Activated naive CD4-positive, alpha-beta T cell treated with anti-CD3 and anti-CD28 coated beads, Interleukin-2, amount 50 U/mL, for 24 hours (primary cell): ENCODE data around the gene MTERF2.
A peak's percentile ranks its signal among the peaks of the same experiment; 100 is the strongest.
"Not testable (repeated sequence)": the region's sequence is repeated elsewhere in the genome, so short reads cannot be mapped to it uniquely, and the experiment has no call there.

Experiments
- H3K27ac Mint-ChIP-seq: one replicate; pipeline ENCODE4 v1.8.0; 2021; ENCODE audit warnings: mild to moderate bottlenecking, mixed read lengths
- H3K27me3 Mint-ChIP-seq: one replicate; pipeline ENCODE4 v1.8.0; 2021; ENCODE audit warnings: mixed read lengths
- H3K36me3 Mint-ChIP-seq: one replicate; pipeline ENCODE4 v1.8.0; 2021; ENCODE audit warnings: mixed read lengths
- H3K4me1 Mint-ChIP-seq: one replicate; pipeline ENCODE4 v1.8.0; 2021; ENCODE audit warnings: mixed read lengths
- H3K4me3 Mint-ChIP-seq: one replicate; pipeline ENCODE4 v1.8.0; 2021; ENCODE audit warnings: mild to moderate bottlenecking, mixed read lengths
- H3K9me3 Mint-ChIP-seq: one replicate; pipeline ENCODE4 v1.8.0; 2021; ENCODE audit warnings: mixed read lengths

MTERF2 gene

DNA sequence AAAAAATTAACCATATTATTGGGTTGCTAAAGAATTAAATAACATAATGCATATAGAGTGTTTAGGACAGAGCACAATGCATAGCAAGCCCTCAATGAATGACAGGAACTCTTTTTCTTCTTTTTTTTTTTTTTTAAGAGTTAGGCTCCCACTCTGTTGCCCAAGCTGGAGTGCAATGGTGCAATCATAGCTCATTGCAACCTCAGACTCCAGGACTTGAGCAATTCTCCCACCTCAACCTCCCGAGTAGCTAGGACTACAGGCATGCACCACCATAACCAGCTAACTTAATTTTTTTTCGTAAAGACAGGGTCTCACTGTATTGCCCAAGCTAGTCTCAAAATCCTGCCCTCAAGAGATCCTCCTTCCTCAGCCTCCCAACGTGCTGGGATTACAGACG is 20.5 kb upstream of the MTERF2 start:
- Mint-ChIP-seq H3K4me3 (no peak overlapping the region), H3K27me3 (no peaks in the 10 kb centered on the region), H3K27ac (no peak overlapping the region), H3K4me1 (no peaks in the 10 kb centered on the region), H3K36me3 (peaks cover 12% of the 10 kb centered on the region), H3K9me3 (no peaks in the 10 kb centered on the region)

DNA sequence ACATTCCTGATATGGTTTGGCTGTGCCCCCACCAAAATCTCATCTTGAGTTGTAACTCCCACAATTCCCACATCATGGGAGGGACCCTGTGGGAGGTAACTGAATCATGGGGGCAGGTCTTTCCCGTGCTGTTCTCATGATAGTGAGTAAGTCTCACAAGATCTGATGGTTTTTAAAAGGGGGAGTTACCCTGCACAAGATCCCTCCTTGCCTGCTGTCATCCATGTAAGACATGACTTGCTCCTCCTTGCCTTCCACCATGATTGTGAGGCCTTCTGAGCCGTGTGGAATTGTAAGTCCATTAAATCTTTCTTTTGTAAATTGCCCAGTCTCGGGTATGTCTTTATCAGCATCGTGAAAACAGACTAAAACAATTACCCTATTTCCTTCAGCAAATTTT is 15.7 kb upstream of the MTERF2 start:
- not testable (repeated sequence) for H3K36me3 Mint-ChIP-seq, H3K27me3 Mint-ChIP-seq, H3K27ac Mint-ChIP-seq, H3K4me1 Mint-ChIP-seq, H3K9me3 Mint-ChIP-seq, H3K4me3 Mint-ChIP-seq

DNA sequence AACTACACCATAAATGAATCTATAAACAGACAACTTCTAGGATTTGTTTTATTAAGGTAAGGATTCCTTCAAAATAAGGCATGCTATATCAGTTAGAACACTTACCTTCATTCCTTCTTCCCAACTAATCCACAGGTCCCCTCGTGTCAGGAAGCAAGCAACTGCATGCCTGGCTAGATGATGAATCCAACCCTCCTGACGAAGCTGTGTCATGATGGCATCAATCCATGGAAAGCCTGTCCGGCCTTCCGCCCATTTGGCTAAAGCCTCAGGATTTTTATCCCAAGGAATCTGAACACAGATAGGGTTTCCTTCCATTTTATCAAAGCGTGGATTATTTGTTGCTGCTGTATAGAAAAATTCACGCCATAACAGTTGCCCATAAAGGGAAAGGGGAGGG is 12.5 kb upstream of the MTERF2 start:
- H3K4me1 Mint-ChIP-seq = no peaks in the 10 kb centered on the region
- H3K4me3 Mint-ChIP-seq = no peak overlapping the region
- H3K36me3 Mint-ChIP-seq = peaks cover 20% of the 10 kb centered on the region
- no peaks in the 10 kb centered on the region for H3K9me3 Mint-ChIP-seq
- no peak overlapping the region for H3K27ac Mint-ChIP-seq
- H3K27me3 Mint-ChIP-seq = no peaks in the 10 kb centered on the region

DNA sequence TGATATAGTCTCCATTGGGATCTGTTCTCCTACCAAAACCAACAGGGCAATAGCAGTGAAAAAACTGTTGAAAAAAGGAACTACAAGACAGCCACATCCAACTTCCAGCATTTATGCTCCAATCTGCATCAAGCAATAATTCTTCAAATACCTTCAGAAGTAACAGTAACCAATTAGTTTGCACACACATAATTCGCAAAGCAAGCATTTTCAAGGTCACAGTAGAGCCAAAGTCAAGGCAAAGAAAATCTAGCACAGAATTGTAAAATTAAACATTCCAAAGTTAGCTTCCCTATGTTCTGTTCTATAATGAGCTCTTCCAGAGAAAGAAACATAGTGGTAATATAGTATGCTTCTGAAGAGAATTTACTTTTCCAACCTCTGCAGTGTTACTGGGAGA is 11.0 kb upstream of the MTERF2 start:
- Mint-ChIP-seq H3K4me1 (no peaks in the 10 kb centered on the region), H3K36me3 (peaks cover 20% of the 10 kb centered on the region), H3K27me3 (no peaks in the 10 kb centered on the region), H3K4me3 (no peak overlapping the region), H3K27ac (no peak overlapping the region), H3K9me3 (no peaks in the 10 kb centered on the region)

DNA sequence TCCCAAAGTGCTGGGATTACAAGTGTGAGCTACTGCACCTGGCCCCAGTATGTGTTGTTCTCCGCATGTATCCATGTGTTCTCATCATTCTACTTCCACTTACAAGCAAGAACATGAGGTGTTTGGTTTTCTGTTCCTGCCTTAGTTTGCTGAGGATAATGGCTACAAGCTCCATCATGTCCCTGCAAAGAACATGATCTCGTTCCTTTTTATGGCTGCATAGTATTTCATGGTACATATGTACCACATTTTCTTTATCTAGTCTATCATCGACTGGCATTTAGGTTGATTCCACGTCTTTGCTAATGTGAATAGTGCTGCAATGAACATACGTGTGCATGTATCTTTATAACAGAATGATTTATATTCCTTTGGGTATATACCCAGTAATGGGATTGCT is 9.2 kb upstream of the MTERF2 start:
- not testable (repeated sequence) for H3K27me3 Mint-ChIP-seq, H3K9me3 Mint-ChIP-seq, H3K4me3 Mint-ChIP-seq, H3K27ac Mint-ChIP-seq, H3K4me1 Mint-ChIP-seq
- H3K36me3 Mint-ChIP-seq = peaks cover 15% of the 10 kb centered on the region

DNA sequence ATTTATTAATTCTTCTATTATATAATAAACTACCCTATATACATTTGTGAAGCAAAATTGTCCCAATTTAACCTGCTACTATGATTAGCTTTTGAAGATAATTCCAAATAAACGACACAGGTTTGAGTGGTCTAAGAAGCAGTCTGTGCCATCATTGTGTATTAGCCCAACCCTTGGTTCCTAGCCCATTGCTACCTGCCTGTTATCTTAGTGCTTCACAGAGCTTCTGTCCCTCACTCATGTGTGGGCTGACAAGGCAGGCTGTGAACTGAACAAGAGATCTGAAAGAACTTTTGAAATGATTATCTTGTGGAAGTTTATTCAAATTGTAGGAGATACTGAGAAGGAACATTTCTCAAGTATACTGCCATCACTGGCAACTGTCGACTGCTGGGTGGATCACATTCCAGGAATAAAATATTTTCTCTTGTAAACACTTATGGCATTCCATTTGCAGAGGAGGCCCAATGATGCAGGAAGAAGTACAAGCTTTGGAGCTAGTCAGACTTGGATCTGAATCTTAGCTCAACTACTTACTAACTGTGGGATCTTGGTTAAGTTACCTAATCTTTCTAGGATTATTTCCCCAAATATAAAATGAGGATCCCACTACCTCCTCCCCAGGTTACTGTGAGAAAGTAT is 7.8 kb upstream of the MTERF2 start:
- H3K4me1 Mint-ChIP-seq = no peaks in the 10 kb centered on the region
- H3K9me3 Mint-ChIP-seq = no peaks in the 10 kb centered on the region
- no peaks in the 10 kb centered on the region for H3K27me3 Mint-ChIP-seq
- no peak overlapping the region for H3K4me3 Mint-ChIP-seq
- H3K36me3 Mint-ChIP-seq = peaks cover 15% of the 10 kb centered on the region
- H3K27ac Mint-ChIP-seq = no peak overlapping the region

DNA sequence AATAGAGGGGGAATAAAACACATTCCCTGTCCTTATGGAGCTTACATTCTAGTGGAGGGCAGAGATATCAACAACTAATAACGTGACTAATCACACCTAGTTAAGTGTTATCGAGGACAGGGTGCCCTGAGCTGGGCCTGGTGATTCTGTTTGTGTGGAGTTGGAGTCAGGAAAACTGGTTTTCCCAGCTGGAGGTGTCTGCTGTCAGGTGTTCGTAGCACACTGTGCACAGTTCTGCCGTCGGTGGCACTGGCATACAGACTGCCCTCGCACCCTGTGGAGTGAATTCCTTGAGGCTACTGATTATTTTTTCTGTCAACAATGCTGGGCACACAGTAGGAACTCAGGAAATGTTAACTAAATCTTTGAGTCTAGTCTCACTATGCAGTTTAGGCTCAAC is 900 bp upstream of the MTERF2 start:
- Mint-ChIP-seq H3K4me1 (peaks cover 46% of the 10 kb centered on the region), H3K27me3 (no peaks in the 10 kb centered on the region), H3K9me3 (peaks cover 19% of the 10 kb centered on the region), H3K4me3 (peak overlapping the region; percentile 96), H3K36me3 (peaks cover 18% of the 10 kb centered on the region), H3K27ac (peak overlapping the region; percentile 75)

DNA sequence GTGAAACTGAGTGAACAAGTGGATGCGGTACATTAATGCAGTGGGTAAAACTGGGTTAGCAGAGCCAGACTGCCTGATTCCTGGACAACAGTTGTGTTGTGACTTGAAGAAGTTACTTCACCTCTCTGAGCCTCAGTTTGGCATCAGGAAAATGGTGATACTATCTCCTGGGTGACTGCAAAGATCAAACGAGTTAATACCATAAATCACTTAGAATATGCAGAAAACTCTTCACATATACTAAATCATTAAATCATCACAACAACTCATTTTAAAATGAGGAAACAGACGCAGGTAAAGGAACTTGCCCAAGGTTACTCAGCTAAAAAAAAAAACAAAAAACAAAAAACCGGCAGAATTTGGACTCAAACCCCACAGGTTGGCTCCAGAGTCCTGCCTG is 811 bp downstream of the MTERF2 start:
- peaks cover 19% of the 10 kb centered on the region for H3K9me3 Mint-ChIP-seq
- no peak overlapping the region for H3K27ac Mint-ChIP-seq
- peaks cover 18% of the 10 kb centered on the region for H3K36me3 Mint-ChIP-seq
- no peaks in the 10 kb centered on the region for H3K27me3 Mint-ChIP-seq
- peaks cover 51% of the 10 kb centered on the region for H3K4me1 Mint-ChIP-seq
- peak overlapping the region; percentile 96 for H3K4me3 Mint-ChIP-seq

DNA sequence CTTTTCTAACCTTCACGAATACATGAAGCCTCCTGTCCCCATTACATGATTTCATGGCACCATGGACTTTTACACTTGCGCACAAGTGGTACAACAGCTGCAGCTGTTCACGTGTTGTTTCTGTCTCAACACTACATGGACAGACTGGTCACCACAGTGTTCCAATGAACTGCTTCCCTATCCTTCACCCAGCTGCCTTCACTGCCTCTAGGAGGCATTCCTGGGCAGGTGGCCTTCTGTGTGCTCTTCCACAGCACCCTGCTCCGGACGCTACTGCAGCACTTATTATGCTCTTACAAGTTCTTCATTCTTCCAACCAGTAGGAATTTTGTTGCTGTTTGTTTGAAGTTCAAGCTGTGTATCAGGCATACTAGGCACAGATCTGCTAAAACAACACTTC is 1.5 kb downstream of the MTERF2 start:
- peaks cover 51% of the 10 kb centered on the region for H3K4me1 Mint-ChIP-seq
- peak overlapping the region; percentile 96 for H3K4me3 Mint-ChIP-seq
- peak overlapping the region; percentile 64 for H3K27ac Mint-ChIP-seq
- H3K27me3 Mint-ChIP-seq = no peaks in the 10 kb centered on the region
- peaks cover 18% of the 10 kb centered on the region for H3K36me3 Mint-ChIP-seq
- peaks cover 19% of the 10 kb centered on the region for H3K9me3 Mint-ChIP-seq

DNA sequence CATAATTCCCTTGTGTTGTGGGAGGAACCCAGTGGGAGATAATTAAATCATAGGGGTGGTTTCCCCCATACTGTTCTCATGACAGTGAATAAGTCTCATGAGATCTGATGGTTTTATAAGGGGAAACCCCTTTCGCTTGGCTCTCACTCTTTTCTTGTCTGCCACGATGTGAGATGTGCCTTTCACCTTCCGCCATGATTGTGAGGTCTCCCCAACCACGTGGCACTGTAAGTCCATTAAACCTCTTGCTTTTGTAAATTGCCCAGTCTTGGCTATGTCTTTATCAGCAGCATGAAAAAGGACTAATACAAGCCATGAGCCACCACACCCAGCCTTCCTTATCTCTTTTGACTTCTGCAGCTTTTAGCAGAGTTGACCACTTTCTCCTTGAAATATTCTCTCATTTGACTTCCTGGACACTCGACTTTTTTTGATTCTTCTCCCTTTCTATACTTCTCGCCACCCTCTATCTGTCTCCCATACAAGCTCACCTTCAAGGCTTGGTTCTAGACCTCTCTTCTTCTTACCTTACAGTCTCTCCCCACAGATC is 2.3 kb downstream of the MTERF2 start:
- Mint-ChIP-seq H3K4me3 (peak overlapping the region; percentile 50), H3K27ac (peak overlapping the region; percentile 73), H3K9me3 (peaks cover 19% of the 10 kb centered on the region), H3K36me3 (peaks cover 18% of the 10 kb centered on the region), H3K4me1 (peaks cover 51% of the 10 kb centered on the region), H3K27me3 (no peaks in the 10 kb centered on the region)

DNA sequence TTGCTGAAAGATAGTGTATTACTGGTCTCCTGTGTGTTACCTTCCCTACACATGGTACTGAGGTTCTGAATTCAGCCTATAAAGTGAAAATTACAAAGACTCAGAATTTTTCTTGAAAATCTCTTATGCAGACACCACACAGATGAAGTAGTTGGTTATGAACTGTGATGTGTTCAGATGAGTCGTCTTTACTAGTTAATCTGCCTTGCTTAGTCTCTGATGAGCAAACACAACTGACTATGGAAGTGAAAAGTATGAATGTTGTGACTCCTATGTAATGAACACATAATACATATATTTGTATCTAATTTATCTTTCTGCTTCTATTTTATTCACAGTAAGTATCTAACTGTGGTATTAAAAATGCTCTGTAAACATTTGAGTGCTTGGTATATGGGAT is 4.7 kb downstream of the MTERF2 start:
- Mint-ChIP-seq H3K27ac (no peak overlapping the region), H3K36me3 (peaks cover 24% of the 10 kb centered on the region), H3K27me3 (no peaks in the 10 kb centered on the region), H3K9me3 (peaks cover 19% of the 10 kb centered on the region), H3K4me3 (no peak overlapping the region), H3K4me1 (peaks cover 44% of the 10 kb centered on the region)

DNA sequence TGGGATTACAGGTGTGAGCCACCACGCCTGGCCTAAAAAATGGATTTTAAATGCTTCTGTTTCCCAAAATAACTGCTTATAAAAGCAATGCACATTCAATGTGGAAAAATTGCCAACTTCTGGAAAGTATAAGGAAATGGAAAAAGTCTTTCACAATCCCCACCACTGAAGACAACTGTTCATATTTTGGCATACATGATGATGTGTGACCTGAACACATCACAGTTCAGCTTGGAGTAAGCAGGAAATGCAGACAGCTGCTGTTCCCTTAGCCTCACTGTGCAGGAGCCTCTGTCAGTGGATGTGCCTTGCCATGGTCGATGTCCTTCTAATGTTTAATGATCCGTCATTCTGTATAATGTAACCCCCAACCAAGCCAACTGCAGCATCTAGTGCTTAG is 5.2 kb downstream of the MTERF2 start:
- Mint-ChIP-seq H3K27ac (no peak overlapping the region), H3K9me3 (peaks cover 19% of the 10 kb centered on the region), H3K4me3 (no peak overlapping the region), H3K4me1 (peaks cover 42% of the 10 kb centered on the region), H3K27me3 (no peaks in the 10 kb centered on the region), H3K36me3 (peaks cover 24% of the 10 kb centered on the region)

DNA sequence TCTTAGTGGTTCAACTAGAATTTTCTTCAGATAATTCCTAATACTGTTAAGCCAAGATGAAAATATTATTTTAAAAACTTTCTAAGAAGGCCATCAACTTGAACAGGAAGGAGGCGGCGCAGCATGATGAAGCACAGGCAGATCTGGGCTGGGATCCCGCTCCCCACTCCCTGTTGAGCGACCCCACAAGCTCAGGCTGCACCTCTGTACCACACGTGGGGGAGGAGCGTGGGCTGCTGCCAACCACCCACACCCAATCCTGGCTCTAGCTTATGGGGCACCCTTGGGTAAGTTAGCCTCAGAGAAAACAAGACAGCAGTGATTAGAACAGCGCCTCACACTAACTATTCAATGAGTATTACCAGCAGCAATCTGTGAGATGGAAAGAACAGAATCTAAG is 6.0 kb downstream of the MTERF2 start:
- Mint-ChIP-seq H3K4me3 (no peak overlapping the region), H3K36me3 (peaks cover 24% of the 10 kb centered on the region), H3K4me1 (peaks cover 36% of the 10 kb centered on the region), H3K27me3 (no peaks in the 10 kb centered on the region), H3K27ac (no peak overlapping the region), H3K9me3 (peaks cover 19% of the 10 kb centered on the region)

DNA sequence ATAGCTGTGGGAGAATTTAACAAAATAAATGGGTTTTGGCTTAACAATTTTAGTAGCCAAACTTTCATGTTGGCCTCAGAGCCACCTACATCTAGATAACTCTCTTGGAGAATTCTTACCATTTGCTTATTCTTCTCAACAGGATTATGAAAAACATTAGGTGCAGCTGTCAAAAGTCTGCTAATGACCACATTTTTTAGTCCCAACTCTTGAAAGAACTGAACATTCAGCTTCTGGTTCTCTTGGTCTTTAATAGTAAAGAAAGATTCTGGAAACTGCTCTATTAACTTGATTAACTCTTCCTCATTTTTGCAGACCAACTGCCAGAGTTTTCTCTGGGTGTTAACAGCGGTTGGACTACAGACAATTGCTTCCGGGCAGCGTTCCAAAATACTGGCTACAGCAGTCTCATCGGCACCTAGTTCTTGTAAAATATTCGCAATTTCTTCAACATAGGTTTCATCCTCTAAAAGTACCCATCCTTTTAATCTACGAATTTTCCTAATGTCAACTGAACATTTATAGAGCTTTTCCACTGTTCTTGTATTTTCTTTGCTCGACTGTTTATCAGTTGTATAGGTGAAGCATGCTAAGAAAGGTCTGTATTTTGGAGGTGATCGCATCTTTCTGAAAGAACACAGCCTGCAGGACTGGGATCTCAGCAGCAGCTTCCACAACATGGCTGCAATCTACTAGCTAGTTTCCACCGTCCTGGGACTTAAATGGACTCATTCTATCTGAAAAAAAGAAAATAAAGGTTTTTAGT is 8.7 kb downstream of the MTERF2 start:
- Mint-ChIP-seq H3K27me3 (no peaks in the 10 kb centered on the region), H3K9me3 (no peaks in the 10 kb centered on the region), H3K4me3 (no peak overlapping the region), H3K27ac (peak overlapping the region; percentile 72), H3K4me1 (peaks cover 26% of the 10 kb centered on the region), H3K36me3 (peaks cover 9% of the 10 kb centered on the region)

DNA sequence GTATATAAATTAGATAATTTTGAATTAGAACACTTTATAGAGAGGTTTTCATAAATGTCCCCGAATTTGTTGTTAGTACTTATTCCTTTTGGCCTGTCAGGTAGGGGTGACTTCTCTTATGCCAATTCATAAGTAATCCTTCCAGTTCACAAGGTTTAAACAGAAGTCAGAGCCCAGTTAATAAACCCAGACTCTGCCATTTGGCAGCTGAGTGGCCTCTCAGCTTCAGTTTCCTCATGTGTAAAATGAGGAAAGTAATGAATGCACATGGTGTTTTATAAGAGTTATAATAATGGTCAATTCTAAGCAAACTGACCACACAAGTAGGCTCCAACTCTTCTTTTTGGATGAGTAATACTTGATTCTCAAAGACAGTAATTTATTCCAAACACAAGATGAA is 10.3 kb downstream of the MTERF2 start:
- Mint-ChIP-seq H3K36me3 (peaks cover 9% of the 10 kb centered on the region), H3K4me3 (no peak overlapping the region), H3K9me3 (no peaks in the 10 kb centered on the region), H3K27ac (no peak overlapping the region), H3K27me3 (no peaks in the 10 kb centered on the region), H3K4me1 (peaks cover 24% of the 10 kb centered on the region)

DNA sequence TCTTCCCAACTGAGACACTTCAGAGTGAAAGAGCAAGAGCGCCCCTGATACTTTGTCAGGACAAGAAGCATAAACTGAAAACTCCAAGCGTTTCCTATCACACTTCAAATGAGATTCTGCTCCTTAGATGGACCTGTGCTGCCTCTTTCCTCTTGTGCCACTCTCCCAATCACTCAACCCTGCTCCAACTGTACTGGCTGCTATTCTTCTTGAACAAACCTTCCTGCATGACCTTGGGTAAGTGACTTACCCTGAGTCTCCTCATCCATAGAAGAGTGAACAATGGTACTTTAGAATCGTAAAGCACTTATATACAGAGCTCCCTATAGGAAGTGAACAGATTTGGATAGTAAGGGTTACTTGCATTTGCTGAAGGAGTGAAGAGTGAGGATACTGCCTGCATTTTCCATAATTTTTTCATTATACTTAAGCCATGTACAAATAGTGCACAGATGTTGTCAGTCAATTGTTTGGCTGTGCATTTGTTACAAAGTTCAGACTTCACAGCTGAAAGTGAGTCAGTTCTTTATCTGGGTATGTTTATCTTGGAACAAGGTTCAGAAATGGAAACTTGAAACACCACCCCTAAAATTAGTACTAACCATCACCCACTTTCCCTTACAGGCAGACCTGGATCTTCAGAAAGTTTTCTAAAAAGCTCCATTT is 10.8 kb downstream of the MTERF2 start:
- Mint-ChIP-seq H3K36me3 (peaks cover 10% of the 10 kb centered on the region), H3K9me3 (no peaks in the 10 kb centered on the region), H3K27me3 (no peaks in the 10 kb centered on the region), H3K4me3 (no peak overlapping the region), H3K4me1 (peaks cover 27% of the 10 kb centered on the region), H3K27ac (peak overlapping the region; percentile 88)
